IMR-90 (cell line): Measurements from ENCODE around the gene CMBL. TPM values are rescaled to one million over a fixed set of nuclear protein-coding genes. Genes with fewer than 3 reads are reported as not detected.

Experiments
- ATAC-seq: fragments of 200-7000 bp; cut with Tn5 transposase; 2 replicates; pipeline ENCODE4 v1.9.1; 2020; ENCODE audit warnings: low read depth, mild to moderate bottlenecking, moderate library complexity
- BruUV-seq: library from RNA; stranded (reverse); fragments of 400-500 nt; replicated peaks from 2 replicates; lab custom pipeline; 2021; lab: Mats Ljungman, UMichigan
- CTCF ChIA-PET: fragments of 300-600 bp; formaldehyde crosslinking; extraction: SDS; loops from one replicate; lab custom pipeline; 2021; ENCODE audit warnings: antibody characterized with exemption; lab: Yijun Ruan, JAX
- POLR2A ChIA-PET: fragments of 300-600 bp; sonication (Branson Sonifier 250); formaldehyde crosslinking; loops from one replicate; lab custom pipeline; 2022; ENCODE audit warnings: antibody characterized with exemption; ENCODE audit not compliant: unreplicated experiment; lab: Charles Lee
- DNase-seq: peaks from one replicate; pipeline ENCODE4 v3.0.0; 2013
- H2AFZ ChIP-seq: replicated peaks from 2 replicates; pipeline ENCODE3; 2013; ENCODE audit warnings: low read length, mild to moderate bottlenecking; ENCODE audit not compliant: poor library complexity
- H2AK5ac ChIP-seq: 2 replicates; pipeline ENCODE4 v1.6.1; 2013; ENCODE audit warnings: low read depth, low read length, inconsistent platforms
- H2AK9ac ChIP-seq: replicated peaks from 2 replicates; pipeline ENCODE3; 2013; ENCODE audit warnings: mild to moderate bottlenecking, low read depth, low read length, moderate library complexity; ENCODE audit not compliant: poor library complexity
- H2BK120ac ChIP-seq: 2 replicates; pipeline ENCODE4 v1.6.1; 2013; ENCODE audit warnings: low read depth, low read length, inconsistent platforms
- H2BK15ac ChIP-seq: 3 replicates; pipeline ENCODE4 v1.6.1; 2013; ENCODE audit warnings: low read depth, low read length, inconsistent platforms
- H2BK20ac ChIP-seq: 2 replicates; pipeline ENCODE4 v1.6.1; 2013; ENCODE audit warnings: low read depth, mild to moderate bottlenecking, inconsistent platforms, low read length, moderate library complexity
- H2BK5ac ChIP-seq: 2 replicates; pipeline ENCODE4 v1.6.1; 2013; ENCODE audit warnings: mild to moderate bottlenecking, low read depth, low read length, inconsistent platforms; ENCODE audit not compliant: poor library complexity, severe bottlenecking
- H3K14ac ChIP-seq: replicated peaks from 2 replicates; pipeline ENCODE4 v1.6.1; 2013; ENCODE audit warnings: low read depth, low read length, inconsistent platforms
- H3K18ac ChIP-seq: 2 replicates; pipeline ENCODE4 v1.6.1; 2013; ENCODE audit warnings: low read depth, low read length, control low read depth
- H3K23ac ChIP-seq: 2 replicates; pipeline ENCODE4 v1.6.1; 2013; ENCODE audit warnings: low read depth, low read length, inconsistent platforms
- H3K27ac ChIP-seq: 2 replicates; pipeline ENCODE4 v1.5.1; 2013; ENCODE audit warnings: mild to moderate bottlenecking, control low read depth, low read length; ENCODE audit not compliant: insufficient read depth
- H3K27me3 ChIP-seq: 2 replicates; pipeline ENCODE4 v1.6.1; 2013; ENCODE audit warnings: low read length; ENCODE audit not compliant: control insufficient read depth, insufficient read depth
- H3K36me3 ChIP-seq: 2 replicates; pipeline ENCODE4 v1.6.1; 2013; ENCODE audit warnings: low read length, mixed read lengths; ENCODE audit not compliant: control insufficient read depth, insufficient read depth
- H3K4ac ChIP-seq: 2 replicates; pipeline ENCODE4 v1.6.1; 2013; ENCODE audit warnings: low read depth, low read length, inconsistent platforms
- H3K4me1 ChIP-seq: 2 replicates; pipeline ENCODE4 v1.6.1; 2013; ENCODE audit warnings: low read length, mixed read lengths; ENCODE audit not compliant: control insufficient read depth, insufficient read depth
- H3K4me2 ChIP-seq: 2 replicates; pipeline ENCODE4 v1.6.1; 2013; ENCODE audit warnings: low read depth, mild to moderate bottlenecking, control low read depth, low read length, moderate library complexity
- H3K4me3 ChIP-seq: 2 replicates; pipeline ENCODE4 v1.5.1; 2013; ENCODE audit warnings: low read depth, mild to moderate bottlenecking, control low read depth, low read length, moderate library complexity; ENCODE audit not compliant: insufficient read depth
- H3K56ac ChIP-seq: 2 replicates; pipeline ENCODE4 v1.6.1; 2013; ENCODE audit warnings: low read length, inconsistent platforms; ENCODE audit not compliant: insufficient read depth; ENCODE audit errors: extremely low read depth
- H3K79me1 ChIP-seq, 2 experiments: 2 replicates each; pipeline ENCODE4 v1.6.1; 2013; ENCODE audit warnings: low read length in 2 of 2, inconsistent platforms in 1 of 2, low read depth in 1 of 2
- H3K9ac ChIP-seq: 2 replicates; pipeline ENCODE4 v1.6.1; 2013; ENCODE audit warnings: low read depth, low read length, control low read depth
- H3K9me1 ChIP-seq: 2 replicates; pipeline ENCODE4 v1.6.1; 2013; ENCODE audit warnings: low read length, inconsistent platforms; ENCODE audit not compliant: insufficient read depth
- H3K9me3 ChIP-seq: 2 replicates; pipeline ENCODE4 v1.6.1; 2013; ENCODE audit warnings: low read length; ENCODE audit not compliant: control insufficient read depth, insufficient read depth
- H4K20me1 ChIP-seq: 2 replicates; pipeline ENCODE4 v1.6.1; 2013; ENCODE audit warnings: low read length, inconsistent platforms; ENCODE audit not compliant: insufficient read depth
- H4K5ac ChIP-seq: 2 replicates; pipeline ENCODE4 v1.6.1; 2013; ENCODE audit warnings: mild to moderate bottlenecking, low read depth, low read length, control low read depth
- H4K8ac ChIP-seq, 2 experiments: 2 replicates each; pipeline ENCODE4 v1.6.1; 2013; ENCODE audit warnings: low read depth in 2 of 2, low read length in 2 of 2, control low read depth in 1 of 2, inconsistent platforms in 1 of 2
- H4K91ac ChIP-seq: 2 replicates; pipeline ENCODE4 v1.6.1; 2013; ENCODE audit warnings: low read depth, low read length, inconsistent platforms; ENCODE audit not compliant: insufficient read depth
- BHLHE40 ChIP-seq: fragments of 150-350 bp; IDR thresholded peaks from 2 replicates; pipeline ENCODE4 v1.6.1; 2016; ENCODE audit warnings: mild to moderate bottlenecking, low read depth, low read length
- CEBPB ChIP-seq: IDR thresholded peaks from 2 replicates; pipeline ENCODE4 v1.6.1; 2012; ENCODE audit warnings: low read depth, low read length, improper control_type of control experiment
- CHD1 ChIP-seq: IDR thresholded peaks from 2 replicates; pipeline ENCODE4 v1.6.1; 2012; ENCODE audit warnings: low read depth, low read length, improper control_type of control experiment
- CTCF ChIP-seq: conservative IDR thresholded peaks from 2 replicates; pipeline ENCODE4 v1.5.1; 2012; ENCODE audit warnings: mild to moderate bottlenecking, low read depth, low read length, improper control_type of control experiment
- FOS ChIP-seq: fragments of 150-350 bp; IDR thresholded peaks from 2 replicates; pipeline ENCODE4 v1.6.1; 2016; ENCODE audit warnings: low read depth, low read length
- MAFK ChIP-seq: IDR thresholded peaks from 2 replicates; pipeline ENCODE4 v1.6.1; 2012; ENCODE audit warnings: low read depth, low read length, improper control_type of control experiment
- MAZ ChIP-seq: IDR thresholded peaks from 2 replicates; pipeline ENCODE4 v1.6.1; 2012; ENCODE audit warnings: low read depth, mild to moderate bottlenecking, low read length, improper control_type of control experiment, moderate library complexity, borderline replicate concordance
- MXI1 ChIP-seq: IDR thresholded peaks from 2 replicates; pipeline ENCODE4 v1.6.1; 2012; ENCODE audit warnings: low read depth, mild to moderate bottlenecking, low read length, moderate library complexity, borderline replicate concordance
- NFE2L2 ChIP-seq: fragments of 150-350 bp; IDR thresholded peaks from 2 replicates; pipeline ENCODE4 v1.6.1; 2016; ENCODE audit warnings: low read depth, mild to moderate bottlenecking, low read length
- POLR2A ChIP-seq: IDR thresholded peaks from 2 replicates; pipeline ENCODE4 v1.6.1; 2012; ENCODE audit warnings: mild to moderate bottlenecking, low read depth, low read length
- RAD21 ChIP-seq: IDR thresholded peaks from 2 replicates; pipeline ENCODE4 v1.6.1; 2012; ENCODE audit warnings: low read length, improper control_type of control experiment
- RCOR1 ChIP-seq: IDR thresholded peaks from 2 replicates; pipeline ENCODE4 v1.6.1; 2012; ENCODE audit warnings: mild to moderate bottlenecking, low read length, improper control_type of control experiment; ENCODE audit not compliant: insufficient replicate concordance
- RFX5 ChIP-seq: IDR thresholded peaks from 2 replicates; pipeline ENCODE4 v1.8.0; 2012; ENCODE audit warnings: low read depth, mild to moderate bottlenecking, low read length, moderate library complexity
- SMC3 ChIP-seq: fragments of 150-350 bp; IDR thresholded peaks from 2 replicates; pipeline ENCODE4 v1.6.1; 2016; ENCODE audit warnings: low read depth, mild to moderate bottlenecking, antibody characterized with exemption, low read length, moderate library complexity
- WGBS, 2 experiments: methylation state at CpG; one replicate each; pipeline versions ENCODE4 v1.1.5 to v1.1.7; 2013; ENCODE audit warnings: missing lambda C conversion rate in 2 of 2; ENCODE audit not compliant: insufficient read length in 1 of 2; ENCODE audit errors: extremely low coverage in 2 of 2; 5-methylcytosine and 5-hydroxymethylcytosine counted together
- dilution Hi-C: fragments of 300-500 bp; cut with HindIII; formaldehyde crosslinking; loops from one replicate; pipeline ENCODE4 v1.14.3; 2018; ENCODE audit warnings: low sequenced_read_pairs; ENCODE audit not compliant: unreplicated experiment
- in situ Hi-C: fragments of 300-500 bp; cut with MboI; formaldehyde crosslinking; loops from 3 replicates; pipeline ENCODE4 v1.14.3; 2019; ENCODE audit warnings: low sequenced_read_pairs, inconsistent platforms, mixed read lengths
- intact Hi-C: fragments of 100-400 bp; cut with micrococcal nuclease; formaldehyde crosslinking; loops from 2 replicates; pipeline ENCODE4 v1.10.0; 2022
- polyA plus RNA-seq, 3 experiments: library from polyadenylated mRNA; depleted of rRNA; stranded (reverse); fragments of >200 nt; gene quantifications; 2 replicates each; pipeline ENCODE4 v1.2.3, GENCODE V29; 2012; ENCODE audit warnings: low replicate concordance in 1 of 3
- total RNA-seq: library from RNA; depleted of rRNA; stranded (reverse); fragments of >200 nt; gene quantifications from 2 replicates; pipeline ENCODE4 v1.2.3, GENCODE V29; 2012
- TF ChIP-seq, protein P1 (sequence below): fragments of 150-350 bp; IDR thresholded peaks from 2 replicates; pipeline ENCODE4 v1.6.1; 2017; ENCODE audit warnings: mild to moderate bottlenecking, antibody characterized with exemption, low read length, low read depth

CMBL gene
- total and polyA plus RNA-seq, 2 of the 4 experiments (the other 2 are of a cell fraction): 5.0 to 26.3 TPM

- H4K91ac ChIP-seq: no peak overlapping the region
- no peaks in the 10 kb centered on the region for H3K36me3 ChIP-seq
- H2BK120ac ChIP-seq: no peak overlapping the region
- no peak overlapping the region for H4K5ac ChIP-seq
- H3K4me2 ChIP-seq: no peak overlapping the region
- no peak overlapping the region for H3K23ac ChIP-seq
- H2AK9ac ChIP-seq: no peak overlapping the region
- no peak overlapping the region for H2BK20ac ChIP-seq
- peak; percentile 99 for ATAC-seq
- no peaks in the 10 kb centered on the region for H3K9me3 ChIP-seq
- CTCF ChIA-PET: interaction anchor here (0.5 to 2.2 kb wide), 18 partner anchors 9 to 269 kb away, joined by 3 to 33 read pairs (median 3); no protein-coding TSS in a partner anchor
- H2AFZ ChIP-seq: peak overlapping the region; percentile 33
- no peak overlapping the region for H3K18ac ChIP-seq
- BruUV-seq: no TSS peak
- no peak overlapping the region for H2AK5ac ChIP-seq
- H4K20me1 ChIP-seq: no peaks in the 10 kb centered on the region
- H3K9me1 ChIP-seq: 0 out of 2 replicates have a peak, but pooled peaks cover 3% of the 10 kb centered on the region
- DNase-seq: peak; percentile 60
- H3K27me3 ChIP-seq: no peaks in the 10 kb centered on the region
- H3K27ac ChIP-seq: no peak overlapping the region
- H3K14ac ChIP-seq: no peak overlapping the region
- H3K4me1 ChIP-seq: no peaks in the 10 kb centered on the region; the same call in 1 of the 2 replicates
- in situ Hi-C loops: no loop called here
- 3% methylated on average over 6 of the region's 17 CpGs; no CpG with 5 or more reads in 1 of the 2 experiments for WGBS, 2 experiments
- POLR2A ChIA-PET: no interaction called here
- H2BK5ac ChIP-seq: no peak overlapping the region
- no peak overlapping the region for H3K4ac ChIP-seq
- no peaks in the 10 kb centered on the region for H3K79me1 ChIP-seq
- no peak overlapping the region for H3K9ac ChIP-seq
- H4K8ac ChIP-seq: peak overlapping the region in 1 of 2 experiments; percentile 16; a peak in 1 of 4 replicates
- intact Hi-C loops: loop anchor here (1.0 to 2.0 kb wide), 3 partner anchors 69 to 140 kb away; partner anchors contain the start of gene MARCHF6
- dilution Hi-C loops: no loop called here
- H2BK15ac ChIP-seq: no peak overlapping the region
- no peak overlapping the region for H3K56ac ChIP-seq
- no peak overlapping the region for H3K4me3 ChIP-seq
- TF ChIP-seq RFX5 (no peak), RAD21 (peak; percentile 93), NFE2L2 (no peak), BHLHE40 (no peak), CEBPB (no peak), MXI1 (peak; percentile 31; the same call in 1 of the 2 replicates), CHD1 (no peak), MAZ (no peak), POLR2A (no peak), FOS (no peak), CTCF (peak; percentile 92), MAFK (no peak), RCOR1 (no peak), SMC3 (peak; percentile 91)
- TF ChIP-seq, protein P1, sequence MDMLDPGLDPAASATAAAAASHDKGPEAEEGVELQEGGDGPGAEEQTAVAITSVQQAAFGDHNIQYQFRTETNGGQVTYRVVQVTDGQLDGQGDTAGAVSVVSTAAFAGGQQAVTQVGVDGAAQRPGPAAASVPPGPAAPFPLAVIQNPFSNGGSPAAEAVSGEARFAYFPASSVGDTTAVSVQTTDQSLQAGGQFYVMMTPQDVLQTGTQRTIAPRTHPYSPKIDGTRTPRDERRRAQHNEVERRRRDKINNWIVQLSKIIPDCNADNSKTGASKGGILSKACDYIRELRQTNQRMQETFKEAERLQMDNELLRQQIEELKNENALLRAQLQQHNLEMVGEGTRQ: no peak
Measured at GRCh38 chr5:10283927-10284635, 23.6 kb downstream of the CMBL start.
